Fibroblast of pulmonary artery (primary cell): ENCODE measurements around the gene UGT1A8.

Experiments used
- DNase-seq: peaks from one replicate; pipeline ENCODE4 v3.0.0-alpha.2; 2010; ENCODE audit warnings: low read depth
- H3K4me3 ChIP-seq: replicated peaks from 2 replicates; pipeline ENCODE4 v1.5.1; 2011; ENCODE audit warnings: low read depth, mild to moderate bottlenecking, control low read depth, low read length, moderate library complexity
- TF ChIP-seq, protein P1 (sequence below): IDR thresholded peaks from 2 replicates; pipeline ENCODE4 v1.5.1; 2011; ENCODE audit warnings: mild to moderate bottlenecking, control low read depth, low read length, inconsistent platforms; ENCODE audit errors: missing control alignments

The UGT1A8 gene

GRCh38 chr2:233814056-233814835 is 196.8 kb downstream of the UGT1A8 start:
- no peak for DNase-seq
- H3K4me3 ChIP-seq: no peak overlapping the region
- TF ChIP-seq, protein P1, sequence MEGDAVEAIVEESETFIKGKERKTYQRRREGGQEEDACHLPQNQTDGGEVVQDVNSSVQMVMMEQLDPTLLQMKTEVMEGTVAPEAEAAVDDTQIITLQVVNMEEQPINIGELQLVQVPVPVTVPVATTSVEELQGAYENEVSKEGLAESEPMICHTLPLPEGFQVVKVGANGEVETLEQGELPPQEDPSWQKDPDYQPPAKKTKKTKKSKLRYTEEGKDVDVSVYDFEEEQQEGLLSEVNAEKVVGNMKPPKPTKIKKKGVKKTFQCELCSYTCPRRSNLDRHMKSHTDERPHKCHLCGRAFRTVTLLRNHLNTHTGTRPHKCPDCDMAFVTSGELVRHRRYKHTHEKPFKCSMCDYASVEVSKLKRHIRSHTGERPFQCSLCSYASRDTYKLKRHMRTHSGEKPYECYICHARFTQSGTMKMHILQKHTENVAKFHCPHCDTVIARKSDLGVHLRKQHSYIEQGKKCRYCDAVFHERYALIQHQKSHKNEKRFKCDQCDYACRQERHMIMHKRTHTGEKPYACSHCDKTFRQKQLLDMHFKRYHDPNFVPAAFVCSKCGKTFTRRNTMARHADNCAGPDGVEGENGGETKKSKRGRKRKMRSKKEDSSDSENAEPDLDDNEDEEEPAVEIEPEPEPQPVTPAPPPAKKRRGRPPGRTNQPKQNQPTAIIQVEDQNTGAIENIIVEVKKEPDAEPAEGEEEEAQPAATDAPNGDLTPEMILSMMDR: no peak

- TF ChIP-seq, protein P1: no peak
- DNase-seq: no peak
- no peak overlapping the region for H3K4me3 ChIP-seq
These were observed 198.4 kb downstream of the UGT1A8 start for GRCh38 chr2:233815861-233816260.

GRCh38 chr2:233816334-233816733 is 198.9 kb downstream of the UGT1A8 start:
- H3K4me3 ChIP-seq: no peak overlapping the region
- DNase-seq: no peak
- TF ChIP-seq, protein P1: no peak

- TF ChIP-seq, protein P1: no peak
These were observed 199.3 kb downstream of the UGT1A8 start for GRCh38 chr2:233816771-233817170.

GRCh38 chr2:233817361-233817911 is 200.0 kb downstream of the UGT1A8 start:
- no peak overlapping the region for H3K4me3 ChIP-seq
- TF ChIP-seq, protein P1: no peak
- DNase-seq: no peak

More at GRCh38 chr2:233816771-233817170, 199.3 kb downstream of the UGT1A8 start:
- DNase-seq: no peak
- no peak overlapping the region for H3K4me3 ChIP-seq

GRCh38 chr2:233817995-233818638 is 200.7 kb downstream of the UGT1A8 start:
- DNase-seq: no peak
- TF ChIP-seq, protein P1: no peak
- no peak overlapping the region for H3K4me3 ChIP-seq
